ENCODE results near the gene MSMP. TPM values are rescaled to one million over a fixed set of nuclear protein-coding genes. Genes with fewer than 3 reads are reported as not detected.

Gene MSMP
- total and polyA plus RNA-seq, 9 of the 15 experiments (the other 6 are each of a cell fraction or from before 2014, with no cell fraction given): 0.60 TPM; not detected in 8

DNA sequence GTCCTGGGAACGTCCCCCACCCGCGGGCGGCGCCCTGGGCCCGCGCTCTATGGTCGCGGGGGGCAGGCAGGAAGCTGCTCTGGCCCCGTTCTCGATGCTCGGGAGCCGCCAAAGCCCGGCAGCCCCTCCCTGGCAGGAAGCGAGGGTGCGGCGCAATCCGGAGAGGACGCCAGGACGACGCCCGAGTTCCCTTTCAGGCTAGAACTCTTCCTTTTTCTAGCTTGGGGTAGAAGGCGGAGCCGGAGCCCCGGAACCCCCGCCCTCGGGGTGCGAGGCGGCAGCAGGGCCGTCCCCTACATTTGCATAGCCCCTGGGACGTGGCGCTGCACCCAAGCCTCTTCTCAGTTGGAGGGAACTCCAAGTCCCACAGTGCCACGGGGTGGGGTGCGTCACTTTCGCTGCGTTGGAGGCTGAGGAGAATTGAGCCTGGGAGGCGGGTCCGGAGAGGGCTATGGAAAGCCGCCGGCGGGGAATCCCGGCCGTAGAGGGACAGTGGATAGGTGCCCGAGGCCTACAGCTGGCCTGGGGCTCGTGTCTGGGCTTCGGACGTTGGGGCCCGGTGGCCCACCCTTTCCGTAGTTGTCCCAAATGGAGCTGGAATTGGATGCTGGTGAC lies 21.8 kb downstream of the MSMP start, which contains the start of the genes CREB3 and TLN1 (continued):
- TF ChIP-seq OTX1 (CRISPR knock-in tag; IDR thresholded peaks at IDR 0.05): no peak
- TF ChIP-seq TCFL5 (CRISPR knock-in tag; conservative IDR thresholded peaks at IDR 0.05): no peak
- TF ChIP-seq TSC22D4 (tag; IDR thresholded peaks at IDR 0.05): no peak
- TF ChIP-seq, protein P1, sequence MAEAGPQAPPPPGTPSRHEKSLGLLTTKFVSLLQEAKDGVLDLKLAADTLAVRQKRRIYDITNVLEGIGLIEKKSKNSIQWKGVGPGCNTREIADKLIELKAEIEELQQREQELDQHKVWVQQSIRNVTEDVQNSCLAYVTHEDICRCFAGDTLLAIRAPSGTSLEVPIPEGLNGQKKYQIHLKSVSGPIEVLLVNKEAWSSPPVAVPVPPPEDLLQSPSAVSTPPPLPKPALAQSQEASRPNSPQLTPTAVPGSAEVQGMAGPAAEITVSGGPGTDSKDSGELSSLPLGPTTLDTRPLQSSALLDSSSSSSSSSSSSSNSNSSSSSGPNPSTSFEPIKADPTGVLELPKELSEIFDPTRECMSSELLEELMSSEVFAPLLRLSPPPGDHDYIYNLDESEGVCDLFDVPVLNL (CRISPR knock-in tag; IDR thresholded peaks at IDR 0.05; ENCODE audit: low read depth): no peak
- TF ChIP-seq TEAD2 (tag; IDR thresholded peaks at IDR 0.05): no peak
- TF ChIP-seq E2F3 (CRISPR knock-in tag; IDR thresholded peaks at IDR 0.05): no peak
- TF ChIP-seq POLR2B (IDR thresholded peaks at IDR 0.05; ENCODE audit: low read depth, partially characterized antibody): no peak
- TF ChIP-seq ZNF778 (CRISPR knock-in tag; IDR thresholded peaks at IDR 0.05): no peak
- no peak for TF ChIP-seq ZNF507 (tag; conservative IDR thresholded peaks at IDR 0.05)
- TF ChIP-seq HDAC1 (IDR thresholded peaks at IDR 0.05): no peak
- no peak for TF ChIP-seq CBFA2T2 (conservative IDR thresholded peaks at IDR 0.05)
- TF ChIP-seq MITF (IDR thresholded peaks at IDR 0.05): no peak
- TF ChIP-seq, protein P2, sequence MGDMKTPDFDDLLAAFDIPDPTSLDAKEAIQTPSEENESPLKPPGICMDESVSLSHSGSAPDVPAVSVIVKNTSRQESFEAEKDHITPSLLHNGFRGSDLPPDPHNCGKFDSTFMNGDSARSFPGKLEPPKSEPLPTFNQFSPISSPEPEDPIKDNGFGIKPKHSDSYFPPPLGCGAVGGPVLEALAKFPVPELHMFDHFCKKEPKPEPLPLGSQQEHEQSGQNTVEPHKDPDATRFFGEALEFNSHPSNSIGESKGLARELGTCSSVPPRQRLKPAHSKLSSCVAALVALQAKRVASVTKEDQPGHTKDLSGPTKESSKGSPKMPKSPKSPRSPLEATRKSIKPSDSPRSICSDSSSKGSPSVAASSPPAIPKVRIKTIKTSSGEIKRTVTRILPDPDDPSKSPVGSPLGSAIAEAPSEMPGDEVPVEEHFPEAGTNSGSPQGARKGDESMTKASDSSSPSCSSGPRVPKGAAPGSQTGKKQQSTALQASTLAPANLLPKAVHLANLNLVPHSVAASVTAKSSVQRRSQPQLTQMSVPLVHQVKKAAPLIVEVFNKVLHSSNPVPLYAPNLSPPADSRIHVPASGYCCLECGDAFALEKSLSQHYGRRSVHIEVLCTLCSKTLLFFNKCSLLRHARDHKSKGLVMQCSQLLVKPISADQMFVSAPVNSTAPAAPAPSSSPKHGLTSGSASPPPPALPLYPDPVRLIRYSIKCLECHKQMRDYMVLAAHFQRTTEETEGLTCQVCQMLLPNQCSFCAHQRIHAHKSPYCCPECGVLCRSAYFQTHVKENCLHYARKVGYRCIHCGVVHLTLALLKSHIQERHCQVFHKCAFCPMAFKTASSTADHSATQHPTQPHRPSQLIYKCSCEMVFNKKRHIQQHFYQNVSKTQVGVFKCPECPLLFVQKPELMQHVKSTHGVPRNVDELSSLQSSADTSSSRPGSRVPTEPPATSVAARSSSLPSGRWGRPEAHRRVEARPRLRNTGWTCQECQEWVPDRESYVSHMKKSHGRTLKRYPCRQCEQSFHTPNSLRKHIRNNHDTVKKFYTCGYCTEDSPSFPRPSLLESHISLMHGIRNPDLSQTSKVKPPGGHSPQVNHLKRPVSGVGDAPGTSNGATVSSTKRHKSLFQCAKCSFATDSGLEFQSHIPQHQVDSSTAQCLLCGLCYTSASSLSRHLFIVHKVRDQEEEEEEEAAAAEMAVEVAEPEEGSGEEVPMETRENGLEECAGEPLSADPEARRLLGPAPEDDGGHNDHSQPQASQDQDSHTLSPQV (IDR thresholded peaks at IDR 0.05): no peak
- no peak for TF ChIP-seq MTA2 (IDR thresholded peaks at IDR 0.05; ENCODE audit: low read depth)
- no peak; the same call in 1 of the 2 replicates for TF ChIP-seq ZBTB7A (IDR thresholded peaks at IDR 0.05; ENCODE audit: borderline replicate concordance, control insufficient read depth, low read depth, low read length)
- no peak for TF ChIP-seq FOXJ2 (tag; IDR thresholded peaks at IDR 0.05)
- TF ChIP-seq, protein P3, sequence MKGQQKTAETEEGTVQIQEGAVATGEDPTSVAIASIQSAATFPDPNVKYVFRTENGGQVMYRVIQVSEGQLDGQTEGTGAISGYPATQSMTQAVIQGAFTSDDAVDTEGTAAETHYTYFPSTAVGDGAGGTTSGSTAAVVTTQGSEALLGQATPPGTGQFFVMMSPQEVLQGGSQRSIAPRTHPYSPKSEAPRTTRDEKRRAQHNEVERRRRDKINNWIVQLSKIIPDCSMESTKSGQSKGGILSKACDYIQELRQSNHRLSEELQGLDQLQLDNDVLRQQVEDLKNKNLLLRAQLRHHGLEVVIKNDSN (CRISPR knock-in tag; IDR thresholded peaks at IDR 0.05): no peak; the same call in 1 of the 2 replicates
- no peak for TF ChIP-seq GTF2A2 (tag; IDR thresholded peaks at IDR 0.05)
- TF ChIP-seq MAFK (IDR thresholded peaks at IDR 0.05; ENCODE audit: low read length): no peak
- no peak for TF ChIP-seq MYNN (IDR thresholded peaks at IDR 0.05)
- TF ChIP-seq MYNN (CRISPR knock-in tag; IDR thresholded peaks at IDR 0.05): no peak

All from K562 (cell line).